Measurements from ENCODE around the gene USF2.

- no peak for TF ChIP-seq CTCF (conservative IDR thresholded peaks at IDR 0.05 in 1 of 2, IDR thresholded peaks at IDR 0.05 in 1 of 2; ENCODE audit: low read depth in 1 of 2, low read length in 2 of 2)
- no peak for TF ChIP-seq EZH2 (IDR thresholded peaks at IDR 0.05; ENCODE audit: low read length, missing control alignments)
These were observed 42.0 kb upstream of the USF2 start for GRCh38 chr19:35226748-35227147.
